Motor neuron (in vitro differentiated cells): ENCODE results near the gene SHOC2. TPM values are rescaled to one million over a fixed set of nuclear protein-coding genes. Genes with fewer than 3 reads are reported as not detected.

ENCODE experiments used
- ATAC-seq, 8 experiments: fragments of 200-7000 bp; cut with Tn5 transposase; replicated peaks in 6 of 8; 2 replicates each; pipeline ENCODE4 v1.8.0; 2021; ENCODE audit warnings: mild to moderate bottlenecking in 8 of 8, moderate library complexity in 8 of 8
- H3K27ac ChIP-seq, 2 donors: fragments of 250-450 bp; sonication (Bioruptor Pico); 2 replicates each; pipeline ENCODE4 v1.9.0; 2021; ENCODE audit warnings: antibody characterized with exemption in 2 of 2, mild to moderate bottlenecking in 2 of 2, moderate library complexity in 1 of 2
- H3K4me1 ChIP-seq, 2 donors: fragments of 250-450 bp; sonication (Bioruptor Pico); replicated peaks in 1 of 2; 2 replicates each; pipeline ENCODE4 v1.6.1; 2021; ENCODE audit warnings: antibody characterized with exemption in 2 of 2, mild to moderate bottlenecking in 2 of 2, moderate library complexity in 1 of 2
- H3K4me3 ChIP-seq, 5 donors: fragments of 250-450 bp; sonication (Bioruptor Pico); 2 replicates each; pipeline ENCODE4 v1.9.0; 2021; ENCODE audit warnings: antibody characterized with exemption in 5 of 5, mild to moderate bottlenecking in 5 of 5, moderate library complexity in 4 of 5
- WGBS, 10 experiments: fragments of 450-650 bp; shearing (Covaris generic); methylation state at CpG; one replicate each; pipeline ENCODE4 v1.0.0; 2022; 5-methylcytosine and 5-hydroxymethylcytosine counted together
- in situ Hi-C, 9 experiments: fragments of 400-800 bp; cut with MboI; loops; one replicate each; pipeline ENCODE4 v1.15.0; 2021; ENCODE audit warnings: low sequenced_read_pairs in 9 of 9, low pct_unique_long_range_greater_than_20kb in 2 of 9; ENCODE audit not compliant: unreplicated experiment in 9 of 9
- total RNA-seq, 8 experiments: library from RNA; unstranded; fragments of 300-600 nt; gene quantifications; 2 replicates each; pipeline versions ENCODE4 v1.2.3 to v1.2.4, GENCODE V29; 2022

Gene SHOC2
- total RNA-seq, 8 experiments from 2014 or later, result 41.7 to 77.8 (median 55.4) TPM

DNA sequence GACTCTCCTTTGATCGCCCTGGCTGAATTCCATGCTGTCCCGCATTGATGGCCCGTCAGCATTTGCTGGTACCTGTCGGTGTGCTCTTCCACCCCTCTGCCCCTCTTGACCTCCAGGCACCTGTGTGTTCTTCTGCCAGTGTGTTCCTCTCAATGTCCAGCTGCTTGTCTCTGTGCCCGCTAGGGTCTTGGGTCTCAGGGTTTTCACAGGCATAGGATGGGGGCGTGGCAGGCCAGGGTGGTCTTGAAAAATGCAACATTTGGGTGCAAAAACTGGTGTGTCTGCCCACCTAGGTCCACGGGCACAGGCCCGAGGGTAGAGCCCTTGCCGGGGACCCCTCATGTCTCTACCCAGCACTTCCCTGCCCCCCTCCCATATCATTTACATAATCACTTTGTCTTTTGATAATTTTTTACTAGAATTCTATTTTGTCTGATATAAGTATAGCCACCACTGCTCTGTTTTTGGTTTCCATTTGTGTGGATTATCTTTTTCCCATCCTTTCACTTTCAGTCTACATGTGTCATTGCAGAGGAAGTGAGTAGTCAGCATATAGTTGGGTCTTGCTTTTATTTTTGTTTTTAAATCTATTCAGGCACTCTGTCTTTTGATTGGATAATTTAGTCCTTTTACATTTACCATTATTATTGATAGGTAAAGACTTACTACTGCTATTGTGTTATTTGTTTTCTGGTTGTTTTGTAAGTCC is 110.8 kb downstream of the SHOC2 start:
- no peak overlapping the region for H3K4me3 ChIP-seq
- no peak overlapping the region for H3K27ac ChIP-seq
- WGBS, 10 experiments, result 20 to 100% (median 91%) methylated on average over 1 to 8 of the region's 9 CpGs; no CpG with 5 or more reads in 1 of the 10 experiments
- no peak for ATAC-seq
- no peaks in the 10 kb centered on the region for H3K4me1 ChIP-seq
- in situ Hi-C loops, result no loop called here

DNA sequence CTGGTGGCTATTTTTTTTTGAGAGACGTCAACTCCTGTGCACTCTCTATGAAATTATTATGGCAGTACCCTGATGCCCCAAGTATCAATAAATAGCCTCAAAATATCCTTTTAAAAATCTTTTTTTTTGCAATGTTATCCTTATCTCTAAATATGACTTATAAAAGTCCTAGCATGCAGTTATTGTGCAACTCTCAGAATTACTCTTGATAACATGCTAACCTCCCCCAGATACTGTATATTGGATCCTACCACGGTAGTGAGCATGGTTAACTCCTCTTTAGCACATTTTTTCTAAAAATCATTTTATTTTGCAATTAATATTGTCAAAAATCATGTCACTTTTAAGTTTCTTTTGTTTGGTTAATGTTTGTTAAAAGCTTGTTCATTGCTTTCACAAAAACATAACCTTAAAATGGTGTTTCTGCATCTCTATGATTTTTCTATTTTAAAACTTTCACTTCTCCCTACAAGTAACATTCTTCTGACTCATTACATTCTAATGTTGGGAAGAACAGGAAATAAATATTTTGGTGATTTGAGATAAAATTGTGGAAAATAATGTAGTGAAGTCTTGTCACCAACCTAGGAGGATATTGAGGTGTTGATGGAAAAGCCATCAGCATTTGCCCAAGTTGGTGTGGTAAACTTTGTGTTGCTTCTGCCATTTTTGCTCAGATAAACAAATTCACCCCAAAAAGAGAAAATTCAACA is 115.3 kb downstream of the SHOC2 start:
- 77 to 100% (median 91%) methylated on average over 1 to 2 of the region's 2 CpGs; no CpG with 5 or more reads in 1 of the 10 experiments for WGBS, 10 experiments
- ATAC-seq, result no peak
- no peak overlapping the region for H3K27ac ChIP-seq
- H3K4me1 ChIP-seq, result no peaks in the 10 kb centered on the region
- in situ Hi-C loops, result no loop called here
- no peak overlapping the region for H3K4me3 ChIP-seq

DNA sequence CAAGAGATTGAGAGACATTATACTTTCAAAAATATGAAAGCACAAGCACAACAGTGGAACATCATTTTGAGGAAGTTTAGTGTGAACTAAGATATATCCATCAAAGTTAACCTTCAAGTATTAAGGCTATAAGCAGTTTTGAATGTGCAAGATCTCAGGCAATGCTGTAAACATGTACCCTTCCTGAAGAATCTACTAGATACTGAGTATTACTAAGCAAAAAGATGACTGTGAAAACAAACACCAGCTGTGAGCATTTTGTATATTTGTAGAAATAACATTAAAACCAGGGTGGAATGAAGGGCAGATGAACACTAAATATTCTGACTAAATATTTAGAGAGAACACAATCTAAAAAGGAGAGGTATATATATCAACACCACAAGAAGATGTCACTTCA is 116.1 kb downstream of the SHOC2 start:
- in situ Hi-C loops, result no loop called here
- Histone ChIP-seq H3K4me3 (no peak overlapping the region), H3K27ac (no peak overlapping the region), H3K4me1 (no peaks in the 10 kb centered on the region)
- ATAC-seq, result no peak

GRCh38 chr10:111037858-111038257 is 118.5 kb downstream of the SHOC2 start:
- Histone ChIP-seq H3K27ac (no peak overlapping the region), H3K4me1 (no peaks in the 10 kb centered on the region), H3K4me3 (no peak overlapping the region)
- in situ Hi-C loops, result no loop called here
- peak in 3 of 8 experiments; percentile 29 to 50 (median 47) for ATAC-seq

DNA sequence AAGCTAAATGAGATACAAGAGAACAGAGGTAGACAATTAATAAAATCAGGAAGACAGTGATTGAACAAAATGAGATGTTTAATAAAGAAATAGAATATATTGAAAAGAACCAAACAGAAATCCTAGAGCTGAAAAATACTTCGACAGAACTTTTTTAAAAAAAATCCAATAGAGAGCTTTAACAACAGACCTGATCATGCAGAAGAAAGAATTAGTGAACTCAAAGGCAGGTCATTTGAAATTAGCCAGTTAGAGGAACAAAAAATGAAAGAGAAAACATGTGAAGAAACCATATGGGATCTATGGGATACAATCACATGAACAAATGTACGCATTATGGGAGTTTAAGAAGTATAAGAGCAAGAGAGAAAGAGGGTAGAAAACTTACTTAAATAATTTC is 120.1 kb downstream of the SHOC2 start:
- WGBS, 10 experiments, result 62 to 97% (median 82%) methylated on average over 2 of the region's 2 CpGs
- ATAC-seq, result no peak
- Histone ChIP-seq H3K4me1 (no peaks in the 10 kb centered on the region), H3K4me3 (no peak overlapping the region), H3K27ac (no peak overlapping the region)
- in situ Hi-C loops, result no loop called here

DNA sequence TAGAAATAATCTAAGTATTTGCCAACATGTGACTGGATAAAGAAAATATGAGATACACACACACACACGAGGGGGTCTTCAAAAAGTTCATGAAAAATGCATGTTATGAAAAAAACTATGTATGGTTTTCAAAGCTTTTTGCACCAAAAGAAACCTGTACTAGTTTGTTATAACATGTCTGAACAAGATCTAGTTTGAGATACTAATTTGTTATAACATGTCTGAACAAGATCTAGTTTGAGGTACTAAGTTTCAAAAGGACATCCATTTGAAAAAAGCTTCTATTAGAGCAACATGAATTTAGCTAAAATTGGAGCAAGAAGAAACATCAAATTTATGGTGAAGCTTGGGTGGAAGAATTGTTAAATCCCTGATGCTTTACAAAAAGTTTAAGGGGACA is 137.6 kb downstream of the SHOC2 start:
- Histone ChIP-seq H3K27ac (no peak overlapping the region), H3K4me1 (no peaks in the 10 kb centered on the region), H3K4me3 (no peak overlapping the region)
- no peak for ATAC-seq
- in situ Hi-C loops, result loop anchor here in 1 of 9 experiments (25.0 kb wide), 1 partner anchor 1255 kb away; no protein-coding TSS in a partner anchor
- 0 to 80% (median 20%) methylated on average over 1 of the region's 1 CpG; no CpG with 5 or more reads in 1 of the 10 experiments for WGBS, 10 experiments

Other genes starting within 250 kb of the SHOC2 start
- gene PDCD4, start 47.7 kb upstream of the SHOC2 start, total RNA-seq, result 100 to 1,000 TPM in 1 of 8 experiments, 10 to 100 TPM in 7; 34.2 to 141 (median 55.0) TPM
- 10 to 100 TPM; 29.8 to 51.9 (median 41.0) TPM for gene BBIP1, start 424 bp upstream of the SHOC2 start, total RNA-seq
- 10 to 100 TPM in 1 of 8 experiments, 1 to 10 TPM in 7; 1.5 to 14.2 (median 3.1) TPM for gene ADRA2A, start 157.4 kb downstream of the SHOC2 start, total RNA-seq